Mesendoderm (in vitro differentiated cells): Measurements from ENCODE around the gene C3.
"Not testable (repeated sequence)": the region's sequence is repeated elsewhere in the genome, so short reads cannot be mapped to it uniquely, and the experiment has no call there.

ENCODE experiments used
- DNase-seq: peaks from one replicate; pipeline ENCODE4 v3.0.0; 2013
- H2AK5ac ChIP-seq: 2 replicates; pipeline ENCODE4 v1.6.1; 2013; ENCODE audit warnings: low read length, inconsistent platforms
- H2BK120ac ChIP-seq: 2 replicates; pipeline ENCODE4 v1.6.1; 2013; ENCODE audit warnings: low read depth, mild to moderate bottlenecking, low read length, moderate library complexity, mixed read lengths
- H2BK15ac ChIP-seq: replicated peaks from 2 replicates; pipeline ENCODE4 v1.6.1; 2013; ENCODE audit warnings: low read depth, mild to moderate bottlenecking, moderate library complexity
- H2BK5ac ChIP-seq: 2 replicates; pipeline ENCODE4 v1.6.1; 2013; ENCODE audit warnings: low read length, inconsistent platforms
- H3K18ac ChIP-seq: 2 replicates; pipeline ENCODE4 v1.6.1; 2013; ENCODE audit warnings: mild to moderate bottlenecking, low read length, mixed read lengths
- H3K23ac ChIP-seq: one replicate; pipeline ENCODE4 v1.6.1; 2013; ENCODE audit warnings: low read length
- H3K27ac ChIP-seq: 2 replicates; pipeline ENCODE4 v1.5.1; 2013; ENCODE audit warnings: low read depth, mild to moderate bottlenecking, inconsistent platforms, low read length, moderate library complexity
- H3K27me3 ChIP-seq: 2 replicates; pipeline ENCODE4 v1.6.1; 2013; ENCODE audit warnings: low read length, control low read depth, mild to moderate bottlenecking, inconsistent platforms; ENCODE audit not compliant: insufficient read depth, poor library complexity
- H3K36me3 ChIP-seq: 2 replicates; pipeline ENCODE4 v1.6.1; 2013; ENCODE audit warnings: low read length, inconsistent platforms; ENCODE audit not compliant: control insufficient read depth, insufficient read depth
- H3K4ac ChIP-seq: one replicate; pipeline ENCODE4 v1.6.1; 2013; ENCODE audit warnings: low read depth, mild to moderate bottlenecking, low read length, moderate library complexity
- H3K4me1 ChIP-seq: 2 replicates; pipeline ENCODE4 v1.6.1; 2013; ENCODE audit warnings: low read depth, low read length, inconsistent platforms; ENCODE audit not compliant: control insufficient read depth
- H3K4me2 ChIP-seq: 2 replicates; pipeline ENCODE4 v1.6.1; 2013; ENCODE audit warnings: low read length
- H3K4me3 ChIP-seq: 2 replicates; pipeline ENCODE4 v1.5.1; 2013; ENCODE audit warnings: mild to moderate bottlenecking, low read length
- H3K56ac ChIP-seq: one replicate; pipeline ENCODE4 v1.6.1; 2013; ENCODE audit warnings: low read length
- H3K79me1 ChIP-seq: 2 replicates; pipeline ENCODE4 v1.6.1; 2013; ENCODE audit warnings: low read length, inconsistent platforms
- H3K79me2 ChIP-seq: 2 replicates; pipeline ENCODE4 v1.6.1; 2013; ENCODE audit warnings: mild to moderate bottlenecking, low read length; ENCODE audit not compliant: control insufficient read depth, insufficient read depth
- H3K9ac ChIP-seq: 2 replicates; pipeline ENCODE4 v1.6.1; 2013; ENCODE audit warnings: low read length, inconsistent platforms
- H4K5ac ChIP-seq: one replicate; pipeline ENCODE4 v1.6.1; 2013; ENCODE audit warnings: low read length
- H4K8ac ChIP-seq: one replicate; pipeline ENCODE4 v1.6.1; 2013; ENCODE audit warnings: low read depth, mild to moderate bottlenecking, control low read depth, low read length, moderate library complexity
- WGBS: extraction: QIAGEN DNeasy Blood & Tissue Kit; methylation state at CpG from one replicate; pipeline ENCODE4 v1.1.7; 2013; ENCODE audit warnings: low lambda C conversion rate, missing lambda C conversion rate; ENCODE audit not compliant: insufficient coverage; ENCODE audit errors: extremely low coverage; 5-methylcytosine and 5-hydroxymethylcytosine counted together

C3 gene

GRCh38 chr19:6677883-6678689 lies 42.4 kb downstream of the C3 start:
- peaks cover 8% of the 10 kb centered on the region for H3K4me1 ChIP-seq
- no peaks in the 10 kb centered on the region for H3K36me3 ChIP-seq
- peak; percentile 76 for DNase-seq
- no peak overlapping the region for H2BK5ac ChIP-seq
- H4K8ac ChIP-seq = no peak overlapping the region
- no peak overlapping the region for H3K18ac ChIP-seq
- H3K4me2 ChIP-seq = peak overlapping the region; percentile 7
- H3K56ac ChIP-seq = peak overlapping the region; percentile 70
- no peaks in the 10 kb centered on the region for H3K79me1 ChIP-seq
- no peak overlapping the region for H3K27ac ChIP-seq
- no peak overlapping the region for H2BK120ac ChIP-seq
- no peak overlapping the region for H2AK5ac ChIP-seq
- H3K4me3 ChIP-seq = no peak overlapping the region
- no peak overlapping the region for H4K5ac ChIP-seq
- H3K9ac ChIP-seq = peak overlapping the region; percentile 41
- H2BK15ac ChIP-seq = no peak overlapping the region
- H3K4ac ChIP-seq = no peak overlapping the region
- no peak overlapping the region for H3K23ac ChIP-seq
- H3K79me2 ChIP-seq = no peaks in the 10 kb centered on the region
- H3K27me3 ChIP-seq = no peaks in the 10 kb centered on the region
- WGBS = no CpG with 5 or more reads among the region's 31 CpGs

- Histone ChIP-seq H3K4me2 (peak overlapping the region; percentile 6), H3K27me3 (no peaks in the 10 kb centered on the region), H3K9ac (no peak overlapping the region), H3K27ac (no peak overlapping the region), H3K4me3 (no peak overlapping the region), H2AK5ac (no peak overlapping the region), H3K23ac (no peak overlapping the region), H3K36me3 (no peaks in the 10 kb centered on the region), H2BK15ac (no peak overlapping the region), H2BK5ac (no peak overlapping the region), H2BK120ac (no peak overlapping the region), H3K4ac (no peak overlapping the region), H3K4me1 (peaks cover 8% of the 10 kb centered on the region), H3K56ac (no peak overlapping the region), H3K18ac (no peak overlapping the region), H4K8ac (no peak overlapping the region), H3K79me1 (no peaks in the 10 kb centered on the region), H4K5ac (no peak overlapping the region), H3K79me2 (no peaks in the 10 kb centered on the region)
- no peak for DNase-seq
- WGBS = no CpG with 5 or more reads among the region's 10 CpGs
These were observed 43.0 kb downstream of the C3 start for GRCh38 chr19:6677495-6677882.

- Histone ChIP-seq H3K4ac (no peak overlapping the region), H2AK5ac (no peak overlapping the region), H3K4me1 (peaks cover 8% of the 10 kb centered on the region), H3K4me3 (no peak overlapping the region), H3K9ac (no peak overlapping the region), H3K23ac (no peak overlapping the region), H3K18ac (no peak overlapping the region), H2BK5ac (no peak overlapping the region), H2BK120ac (no peak overlapping the region), H3K36me3 (no peaks in the 10 kb centered on the region), H3K27me3 (no peaks in the 10 kb centered on the region), H3K4me2 (no peak overlapping the region), H4K5ac (no peak overlapping the region), H3K56ac (no peak overlapping the region), H3K79me2 (no peaks in the 10 kb centered on the region), H2BK15ac (no peak overlapping the region), H4K8ac (no peak overlapping the region), H3K27ac (no peak overlapping the region), H3K79me1 (no peaks in the 10 kb centered on the region)
- WGBS = no CpG with 5 or more reads among the region's 8 CpGs
- no peak for DNase-seq
These were observed 44.2 kb downstream of the C3 start for GRCh38 chr19:6676288-6676687.

GRCh38 chr19:6674868-6675305 lies 45.6 kb downstream of the C3 start:
- H2BK15ac ChIP-seq = no peak overlapping the region
- peaks cover 8% of the 10 kb centered on the region for H3K4me1 ChIP-seq
- H3K79me1 ChIP-seq = no peaks in the 10 kb centered on the region
- no peak overlapping the region for H3K4me3 ChIP-seq
- H3K4ac ChIP-seq = no peak overlapping the region
- DNase-seq = peak; percentile 80
- peak overlapping the region; percentile 83 for H3K56ac ChIP-seq
- H3K18ac ChIP-seq = peak overlapping the region; percentile 29
- no peak overlapping the region for H4K5ac ChIP-seq
- H3K27ac ChIP-seq = no peak overlapping the region
- no peak overlapping the region for H2AK5ac ChIP-seq
- peak overlapping the region; percentile 0 for H3K23ac ChIP-seq
- no peak overlapping the region for H4K8ac ChIP-seq
- H3K4me2 ChIP-seq = no peak overlapping the region
- H2BK120ac ChIP-seq = no peak overlapping the region
- WGBS = no CpG with 5 or more reads among the region's 8 CpGs
- H2BK5ac ChIP-seq = peak overlapping the region; percentile 77
- H3K9ac ChIP-seq = peak overlapping the region; percentile 47
- H3K36me3 ChIP-seq = no peaks in the 10 kb centered on the region
- H3K27me3 ChIP-seq = no peaks in the 10 kb centered on the region
- H3K79me2 ChIP-seq = no peaks in the 10 kb centered on the region

GRCh38 chr19:6674408-6674807 lies 46.0 kb downstream of the C3 start:
- not testable (repeated sequence) for DNase-seq, H3K4me3 ChIP-seq

More at GRCh38 chr19:6674408-6674807, 46.0 kb downstream of the C3 start:
- H3K79me2 ChIP-seq, H4K5ac ChIP-seq, H3K4ac ChIP-seq, H3K4me1 ChIP-seq, H3K79me1 ChIP-seq, H2BK120ac ChIP-seq, H3K27ac ChIP-seq, H2AK5ac ChIP-seq, H4K8ac ChIP-seq, H3K4me2 ChIP-seq, H2BK15ac ChIP-seq, H3K27me3 ChIP-seq, H3K36me3 ChIP-seq: not testable (repeated sequence)
- Histone ChIP-seq H3K23ac (peak overlapping the region; percentile 0), H3K18ac (peak overlapping the region; percentile 29), H3K9ac (peak overlapping the region; percentile 47), H3K56ac (peak overlapping the region; percentile 83), H2BK5ac (peak overlapping the region; percentile 77)
- WGBS = no CpG with 5 or more reads among the region's 6 CpGs
